CD4-positive, alpha-beta T cell (primary cell): ENCODE data around the gene PSRC1. TPM values are rescaled to one million over a fixed set of nuclear protein-coding genes. Genes with fewer than 3 reads are reported as not detected.

Experiments
- ATAC-seq: fragments of 200-7000 bp; cut with Tn5 transposase; one replicate; pipeline ENCODE4 v1.10.0; 2022; ENCODE audit warnings: mild to moderate bottlenecking; ENCODE audit not compliant: poor library complexity
- CTCF ChIA-PET: fragments of 350-600 bp; sonication (Branson Sonifier 250); formaldehyde crosslinking; loops from one replicate; lab custom pipeline; 2021; ENCODE audit warnings: antibody characterized with exemption, inconsistent platforms; lab: Charles Lee
- POLR2A ChIA-PET: fragments of 350-600 bp; sonication (Branson Sonifier 250); formaldehyde crosslinking; loops from one replicate; lab custom pipeline; 2021; ENCODE audit warnings: antibody characterized with exemption, inconsistent platforms; lab: Charles Lee
- DNase-seq, 14 experiments: peaks; one replicate each; pipeline ENCODE4 v3.0.0-alpha.2; 2013 to 2020; ENCODE audit warnings: mixed read lengths in 2 of 14
- H3K27ac ChIP-seq, 2 donors: one replicate each; pipeline versions ENCODE4 v1.5.1 to v1.7.0; 2013; ENCODE audit warnings: low read length in 2 of 2, low read depth in 1 of 2, mild to moderate bottlenecking in 1 of 2
- H3K27me3 ChIP-seq, 2 experiments: 1 replicate in 1 of 2; 2 replicates in 1 of 2; pipeline versions ENCODE4 v1.6.1 to v1.7.0; 2013; ENCODE audit warnings: low read length in 2 of 2, control low read depth in 1 of 2, mild to moderate bottlenecking in 1 of 2, moderate library complexity in 1 of 2; ENCODE audit not compliant: insufficient read depth in 2 of 2, control insufficient read depth in 1 of 2
- H3K36me3 ChIP-seq: one replicate; pipeline ENCODE4 v1.6.1; 2013; ENCODE audit warnings: low read length, control low read depth; ENCODE audit not compliant: insufficient read depth
- H3K4me1 ChIP-seq: one replicate; pipeline ENCODE4 v1.6.1; 2013; ENCODE audit warnings: low read length, control low read depth; ENCODE audit not compliant: insufficient read depth
- H3K4me3 ChIP-seq: one replicate; pipeline ENCODE4 v1.5.1; 2013; ENCODE audit warnings: mild to moderate bottlenecking, low read length, moderate library complexity
- H3K9me3 ChIP-seq, 2 experiments: 1 replicate in 1 of 2; 2 replicates in 1 of 2; pipeline versions ENCODE4 v1.6.1 to v1.7.0; 2013; ENCODE audit warnings: low read length in 2 of 2, mild to moderate bottlenecking in 2 of 2, control low read depth in 1 of 2, moderate library complexity in 1 of 2; ENCODE audit not compliant: control insufficient read depth in 1 of 2, insufficient read depth in 1 of 2
- H3K27ac Mint-ChIP-seq: one replicate; pipeline ENCODE4 v1.8.0; 2020; ENCODE audit warnings: mixed read lengths
- H3K27me3 Mint-ChIP-seq: one replicate; pipeline ENCODE4 v1.8.0; 2021; ENCODE audit warnings: mixed read lengths
- H3K36me3 Mint-ChIP-seq: one replicate; pipeline ENCODE4 v1.8.0; 2021; ENCODE audit warnings: low read depth, mixed read lengths
- H3K4me1 Mint-ChIP-seq: one replicate; pipeline ENCODE4 v1.8.0; 2021; ENCODE audit warnings: low read depth, mixed read lengths
- H3K4me3 Mint-ChIP-seq: one replicate; pipeline ENCODE4 v1.8.0; 2020; ENCODE audit warnings: mild to moderate bottlenecking, mixed read lengths
- H3K9me3 Mint-ChIP-seq: one replicate; pipeline ENCODE4 v1.8.0; 2020; ENCODE audit warnings: mixed read lengths
- intact Hi-C, 2 experiments: fragments of 100-400 bp; cut with DNase I in 1 of 2; cut with micrococcal nuclease in 1 of 2; formaldehyde crosslinking; loops; one replicate each; pipeline versions ENCODE4 v1.15.1 to v1.9.0; 2023 to 2025; cut with DNase I, micrococcal nuclease
- total RNA-seq, 174 experiments: library from RNA in 2 of 174; stranded (reverse) in 2 of 174; gene quantifications; one replicate each; pipeline ENCODE4 v1.2.3 and lab custom pipeline; 2021 to 2026
- TF ChIP-seq, protein P1 (sequence below): fragments of 200-600 bp; IDR thresholded peaks from one replicate; pipeline ENCODE4 v1.8.0; 2022; ENCODE audit warnings: antibody characterized with exemption, mild to moderate bottlenecking

The PSRC1 gene
- total RNA-seq, 2 experiments from 2014 or later, result 0.22 to 0.91 TPM

DNA sequence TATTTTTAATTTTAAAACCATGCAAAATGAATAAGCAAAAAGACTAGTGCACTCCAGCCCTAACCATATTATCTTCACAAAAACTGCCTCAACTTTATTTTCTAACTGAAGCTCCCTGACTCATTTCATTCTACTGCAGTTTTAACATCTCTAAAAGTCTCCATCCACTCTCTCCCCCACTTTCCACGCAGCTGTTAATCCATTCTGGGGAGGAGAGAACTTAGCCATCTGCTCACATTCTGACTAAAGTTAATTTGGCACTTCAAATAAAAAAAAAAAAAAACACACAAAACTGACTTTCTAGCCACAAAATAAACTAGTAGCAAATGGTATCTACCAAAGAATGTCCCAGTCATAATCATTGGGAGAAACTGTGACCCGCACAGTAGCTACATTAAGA is 29.3 kb upstream of the PSRC1 start:
- no peak overlapping the region for H3K4me3 Mint-ChIP-seq
- no peaks in the 10 kb centered on the region for H3K36me3 ChIP-seq
- intact Hi-C loops, result no loop called here
- ChIA-PET CTCF (no interaction called here), POLR2A (no interaction called here)
- no peak overlapping the region for H3K27ac ChIP-seq
- no peak overlapping the region for H3K4me3 ChIP-seq
- no peaks in the 10 kb centered on the region for H3K4me1 ChIP-seq
- no peak for ATAC-seq
- no peaks in the 10 kb centered on the region for H3K36me3 Mint-ChIP-seq
- TF ChIP-seq, protein P1, sequence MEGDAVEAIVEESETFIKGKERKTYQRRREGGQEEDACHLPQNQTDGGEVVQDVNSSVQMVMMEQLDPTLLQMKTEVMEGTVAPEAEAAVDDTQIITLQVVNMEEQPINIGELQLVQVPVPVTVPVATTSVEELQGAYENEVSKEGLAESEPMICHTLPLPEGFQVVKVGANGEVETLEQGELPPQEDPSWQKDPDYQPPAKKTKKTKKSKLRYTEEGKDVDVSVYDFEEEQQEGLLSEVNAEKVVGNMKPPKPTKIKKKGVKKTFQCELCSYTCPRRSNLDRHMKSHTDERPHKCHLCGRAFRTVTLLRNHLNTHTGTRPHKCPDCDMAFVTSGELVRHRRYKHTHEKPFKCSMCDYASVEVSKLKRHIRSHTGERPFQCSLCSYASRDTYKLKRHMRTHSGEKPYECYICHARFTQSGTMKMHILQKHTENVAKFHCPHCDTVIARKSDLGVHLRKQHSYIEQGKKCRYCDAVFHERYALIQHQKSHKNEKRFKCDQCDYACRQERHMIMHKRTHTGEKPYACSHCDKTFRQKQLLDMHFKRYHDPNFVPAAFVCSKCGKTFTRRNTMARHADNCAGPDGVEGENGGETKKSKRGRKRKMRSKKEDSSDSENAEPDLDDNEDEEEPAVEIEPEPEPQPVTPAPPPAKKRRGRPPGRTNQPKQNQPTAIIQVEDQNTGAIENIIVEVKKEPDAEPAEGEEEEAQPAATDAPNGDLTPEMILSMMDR, result no peak
- no peaks in the 10 kb centered on the region for H3K4me1 Mint-ChIP-seq
- DNase-seq, result no peak
- H3K27ac Mint-ChIP-seq, result no peak overlapping the region
- H3K27me3 Mint-ChIP-seq, result peaks cover 7% of the 10 kb centered on the region
- H3K9me3 Mint-ChIP-seq, result no peaks in the 10 kb centered on the region
- H3K27me3 ChIP-seq, result peaks cover 0 to 3% of the 10 kb centered on the region in 2 experiments
- no peaks in the 10 kb centered on the region for H3K9me3 ChIP-seq

DNA sequence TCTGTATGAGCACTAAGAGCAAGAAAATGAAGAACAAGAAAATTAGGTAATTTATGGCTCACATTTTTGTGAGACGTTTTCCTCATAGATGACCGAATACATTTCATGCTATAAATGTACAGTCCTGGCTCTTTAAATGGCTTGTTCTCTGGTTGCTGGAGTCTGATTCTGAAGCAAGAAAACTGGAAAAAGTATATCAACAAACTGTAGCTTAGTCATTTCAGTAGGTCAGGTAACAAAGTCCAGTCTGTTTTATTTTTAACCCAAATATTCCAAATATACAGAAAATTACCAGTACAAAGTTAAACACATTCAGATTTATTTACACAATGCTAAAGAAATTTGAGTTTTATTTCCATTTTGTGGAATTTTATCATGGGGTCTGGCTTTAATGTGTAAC is 26.4 kb upstream of the PSRC1 start:
- H3K9me3 Mint-ChIP-seq, result no peaks in the 10 kb centered on the region
- Histone ChIP-seq H3K4me1 (no peaks in the 10 kb centered on the region), H3K27me3 (peaks cover 0 to 3% of the 10 kb centered on the region in 2 experiments), H3K36me3 (no peaks in the 10 kb centered on the region), H3K4me3 (no peak overlapping the region), H3K27ac (no peak overlapping the region), H3K9me3 (no peaks in the 10 kb centered on the region)
- intact Hi-C loops, result no loop called here
- H3K27ac Mint-ChIP-seq, result no peak overlapping the region
- ATAC-seq (no peak), DNase-seq (no peak)
- H3K4me1 Mint-ChIP-seq, result no peaks in the 10 kb centered on the region
- TF ChIP-seq, protein P1, result no peak
- no peaks in the 10 kb centered on the region for H3K36me3 Mint-ChIP-seq
- POLR2A ChIA-PET, result no interaction called here
- CTCF ChIA-PET, result no interaction called here
- H3K27me3 Mint-ChIP-seq, result peaks cover 7% of the 10 kb centered on the region
- H3K4me3 Mint-ChIP-seq, result no peak overlapping the region

DNA sequence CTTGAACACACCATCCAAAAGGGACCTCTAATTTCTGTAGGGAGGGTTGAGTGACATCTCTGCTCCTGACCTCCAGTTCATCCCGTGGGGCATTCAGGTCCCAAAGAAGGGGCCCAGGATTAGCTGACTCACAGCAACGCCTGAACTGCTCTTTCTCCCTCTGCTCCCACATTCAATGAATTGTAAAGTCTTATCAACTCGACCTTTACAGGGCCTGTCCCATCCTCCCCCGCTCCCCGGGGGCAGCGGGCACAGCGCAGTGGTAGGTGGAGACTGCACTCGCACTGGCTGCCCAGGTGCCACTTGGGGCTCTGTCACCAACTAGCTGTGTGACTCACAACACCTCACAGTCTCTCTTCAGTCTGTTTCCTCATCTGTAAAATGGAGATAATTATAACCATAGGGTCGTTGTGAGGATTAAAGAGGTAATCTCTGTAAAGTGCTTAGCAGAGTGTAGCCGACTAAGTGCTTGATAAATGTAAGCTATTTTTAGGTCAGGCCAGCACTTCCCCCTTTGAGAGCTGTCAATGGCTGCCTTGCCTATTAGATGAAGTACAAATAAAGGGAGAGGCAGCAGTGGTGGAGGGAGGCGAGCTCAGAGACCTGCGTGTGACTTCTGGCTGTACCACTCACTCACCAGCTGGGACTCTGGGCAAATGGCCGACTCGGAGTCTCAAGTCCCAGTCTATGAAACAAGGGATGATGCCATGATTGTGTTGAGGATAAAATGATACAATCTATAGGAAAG is 24.5 kb upstream of the PSRC1 start:
- intact Hi-C loops, result no loop called here
- Histone ChIP-seq H3K4me3 (no peak overlapping the region), H3K9me3 (no peaks in the 10 kb centered on the region), H3K27me3 (peaks cover 0 to 3% of the 10 kb centered on the region in 2 experiments), H3K4me1 (no peaks in the 10 kb centered on the region), H3K36me3 (no peaks in the 10 kb centered on the region), H3K27ac (no peak overlapping the region)
- ATAC-seq (no peak), DNase-seq (no peak)
- Mint-ChIP-seq H3K9me3 (no peaks in the 10 kb centered on the region), H3K27me3 (peaks cover 7% of the 10 kb centered on the region), H3K36me3 (no peaks in the 10 kb centered on the region), H3K4me1 (no peaks in the 10 kb centered on the region), H3K27ac (no peak overlapping the region), H3K4me3 (no peak overlapping the region)
- ChIA-PET CTCF (no interaction called here), POLR2A (no interaction called here)
- TF ChIP-seq, protein P1, result no peak
